Central memory CD8-positive, alpha-beta T cell (primary cell): Measurements from ENCODE around the gene PCDH12.

Experiments used
- ATAC-seq: fragments of 150-1000 bp; cut with Tn5 transposase; replicated peaks from 2 replicates; pipeline ENCODE4 v1.10.0; 2022; ENCODE audit warnings: mild to moderate bottlenecking, moderate FRiP score, moderate number of reproducible peaks; ENCODE audit not compliant: poor library complexity, severe bottlenecking; ENCODE audit errors: extremely low read depth
- DNase-seq, 2 donors: peaks; one replicate each; pipeline ENCODE4 v3.0.0; 2021; ENCODE audit warnings: low spot score in 2 of 2
- H3K27ac Mint-ChIP-seq: one replicate; pipeline ENCODE4 v1.8.0; 2022; ENCODE audit warnings: low read depth, mild to moderate bottlenecking, moderate library complexity, mixed read lengths
- H3K27me3 Mint-ChIP-seq: one replicate; pipeline ENCODE4 v1.8.0; 2022; ENCODE audit warnings: mixed read lengths
- H3K36me3 Mint-ChIP-seq: one replicate; pipeline ENCODE4 v1.8.0; 2022; ENCODE audit warnings: mild to moderate bottlenecking, moderate library complexity, mixed read lengths; ENCODE audit not compliant: insufficient read depth
- H3K4me1 Mint-ChIP-seq: one replicate; pipeline ENCODE4 v1.8.0; 2022; ENCODE audit warnings: mixed read lengths
- H3K4me3 Mint-ChIP-seq: one replicate; pipeline ENCODE4 v1.8.0; 2022; ENCODE audit warnings: mild to moderate bottlenecking, moderate library complexity, mixed read lengths
- H3K9me3 Mint-ChIP-seq: one replicate; pipeline ENCODE4 v1.8.0; 2022; ENCODE audit warnings: mixed read lengths

Gene PCDH12

GRCh38 chr5:141909212-141909611 is 48.8 kb downstream of the PCDH12 start:
- Mint-ChIP-seq H3K27me3 (peaks cover 35% of the 10 kb centered on the region), H3K4me1 (peaks cover 6% of the 10 kb centered on the region), H3K27ac (no peak overlapping the region), H3K9me3 (no peaks in the 10 kb centered on the region), H3K4me3 (no peak overlapping the region), H3K36me3 (no peaks in the 10 kb centered on the region)
- DNase-seq (no peak), ATAC-seq (no peak)

DNA sequence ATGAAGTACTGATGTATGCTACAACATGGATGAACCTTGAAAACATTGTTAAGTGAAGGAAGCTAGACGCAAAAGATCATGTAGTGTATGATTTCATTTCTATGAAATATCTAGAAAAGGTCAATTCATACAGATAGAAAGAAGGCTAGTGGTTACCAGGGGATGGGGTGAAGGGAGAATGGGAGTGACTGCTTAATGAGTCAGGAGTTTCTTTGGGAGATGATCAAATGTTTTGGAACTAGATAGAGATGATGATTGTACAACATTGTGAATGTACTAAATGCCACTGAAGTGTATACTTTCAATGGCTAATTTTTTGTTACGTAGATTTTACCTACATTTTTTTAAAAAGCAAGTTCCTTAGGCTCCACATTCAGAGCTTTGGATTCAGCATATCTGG is 49.2 kb downstream of the PCDH12 start:
- Mint-ChIP-seq H3K4me1 (peaks cover 6% of the 10 kb centered on the region), H3K27ac (no peak overlapping the region), H3K9me3 (no peaks in the 10 kb centered on the region), H3K4me3 (no peak overlapping the region), H3K36me3 (no peaks in the 10 kb centered on the region), H3K27me3 (peaks cover 38% of the 10 kb centered on the region)
- ATAC-seq (no peak), DNase-seq (no peak)

DNA sequence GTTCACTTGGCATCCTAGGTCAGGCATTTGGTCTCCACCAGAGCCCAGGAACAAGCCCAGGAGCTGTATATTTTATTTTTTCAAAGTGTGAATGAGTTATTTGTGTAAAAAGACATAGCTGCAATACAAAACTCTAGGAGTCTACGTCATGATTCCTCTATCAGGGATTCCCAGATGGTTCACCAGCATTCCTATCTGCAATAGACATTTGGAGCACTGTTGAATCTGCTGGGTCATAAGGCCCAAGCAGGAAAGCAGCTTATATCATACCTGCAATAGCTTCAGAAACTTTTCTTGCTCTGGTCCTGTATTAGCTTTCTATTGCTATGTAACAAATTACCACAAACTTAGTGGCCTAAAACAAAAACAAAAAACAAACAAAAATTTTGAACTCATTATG is 51.0 kb downstream of the PCDH12 start:
- ATAC-seq (no peak), DNase-seq (no peak)
- Mint-ChIP-seq H3K4me3 (no peak overlapping the region), H3K4me1 (no peaks in the 10 kb centered on the region), H3K36me3 (no peaks in the 10 kb centered on the region), H3K27me3 (peaks cover 36% of the 10 kb centered on the region), H3K27ac (no peak overlapping the region), H3K9me3 (no peaks in the 10 kb centered on the region)

DNA sequence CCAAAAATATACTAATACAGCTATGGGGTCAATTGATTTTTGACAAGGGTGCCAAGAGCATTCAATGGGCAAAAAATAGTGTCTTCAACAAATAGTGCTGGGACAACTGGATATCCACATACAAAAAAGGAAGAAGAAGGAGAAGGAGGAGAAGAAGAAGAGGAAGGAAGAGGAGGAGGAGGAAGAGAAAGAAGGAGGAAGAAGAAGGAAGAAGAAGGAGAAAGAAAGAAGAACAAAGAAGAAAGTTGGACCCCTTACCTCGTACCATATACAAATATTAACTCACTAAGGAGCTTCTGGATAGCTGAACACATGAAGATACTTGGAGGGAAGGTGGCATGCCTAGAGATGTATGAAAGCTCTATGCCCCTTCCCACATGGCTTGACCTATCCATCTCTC is 51.5 kb downstream of the PCDH12 start:
- H3K36me3 Mint-ChIP-seq: no peaks in the 10 kb centered on the region
- no peaks in the 10 kb centered on the region for H3K9me3 Mint-ChIP-seq
- no peak overlapping the region for H3K27ac Mint-ChIP-seq
- no peak overlapping the region for H3K4me3 Mint-ChIP-seq
- peaks cover 39% of the 10 kb centered on the region for H3K27me3 Mint-ChIP-seq
- no peaks in the 10 kb centered on the region for H3K4me1 Mint-ChIP-seq
- no peak for ATAC-seq
- DNase-seq: no peak

- Mint-ChIP-seq H3K36me3 (no peaks in the 10 kb centered on the region), H3K4me1 (no peaks in the 10 kb centered on the region), H3K4me3 (no peak overlapping the region), H3K9me3 (no peaks in the 10 kb centered on the region), H3K27me3 (peaks cover 45% of the 10 kb centered on the region), H3K27ac (no peak overlapping the region)
- DNase-seq: no peak
- no peak for ATAC-seq
These were observed 53.5 kb downstream of the PCDH12 start for GRCh38 chr5:141904551-141904950.

GRCh38 chr5:141903261-141903660 is 54.7 kb downstream of the PCDH12 start:
- H3K27ac Mint-ChIP-seq: no peak overlapping the region
- H3K4me1 Mint-ChIP-seq: no peaks in the 10 kb centered on the region
- H3K36me3 Mint-ChIP-seq: no peaks in the 10 kb centered on the region
- ATAC-seq: no peak
- DNase-seq: no peak
- H3K27me3 Mint-ChIP-seq: peaks cover 45% of the 10 kb centered on the region
- no peaks in the 10 kb centered on the region for H3K9me3 Mint-ChIP-seq
- no peak overlapping the region for H3K4me3 Mint-ChIP-seq

DNA sequence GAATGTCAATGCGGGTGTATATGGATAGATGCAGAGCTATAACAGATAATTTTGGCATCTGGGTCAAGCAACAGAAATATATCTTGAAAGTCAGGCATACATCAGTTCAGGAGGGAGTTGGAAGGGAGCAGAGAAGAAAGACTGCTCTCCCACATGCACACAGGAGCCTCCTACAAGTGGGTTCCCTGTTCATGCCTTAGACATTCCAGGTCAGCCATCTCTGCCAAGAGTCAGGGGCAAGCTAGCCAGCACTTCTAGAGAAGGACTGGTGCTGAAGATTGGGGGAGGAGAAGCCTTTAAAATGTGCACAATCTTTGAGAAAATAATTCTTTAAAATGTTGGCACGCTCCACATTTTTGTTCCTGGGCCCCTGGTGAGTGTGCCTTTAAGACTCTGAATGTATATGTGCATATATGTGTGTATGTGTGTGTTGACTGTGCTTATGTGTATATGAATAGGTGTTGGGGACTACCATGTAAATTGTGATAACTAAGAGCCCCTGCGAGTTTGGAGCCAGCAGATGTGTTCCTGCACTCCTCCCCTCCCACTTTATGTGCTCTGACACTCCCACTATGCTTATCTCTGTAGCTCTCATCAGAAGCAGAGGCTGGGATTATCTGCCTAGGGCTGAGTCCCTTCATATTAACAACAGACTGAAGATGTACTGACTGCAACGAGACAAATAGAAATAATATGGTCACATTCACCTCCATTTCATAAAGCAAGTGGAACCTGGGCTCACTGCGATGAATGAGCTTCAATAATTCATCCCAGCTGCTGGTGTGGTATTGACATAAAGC is 55.8 kb downstream of the PCDH12 start:
- Mint-ChIP-seq H3K4me1 (no peaks in the 10 kb centered on the region), H3K36me3 (no peaks in the 10 kb centered on the region), H3K9me3 (no peaks in the 10 kb centered on the region), H3K27me3 (peaks cover 47% of the 10 kb centered on the region), H3K4me3 (no peak overlapping the region), H3K27ac (no peak overlapping the region)
- ATAC-seq: no peak
- no peak for DNase-seq

DNA sequence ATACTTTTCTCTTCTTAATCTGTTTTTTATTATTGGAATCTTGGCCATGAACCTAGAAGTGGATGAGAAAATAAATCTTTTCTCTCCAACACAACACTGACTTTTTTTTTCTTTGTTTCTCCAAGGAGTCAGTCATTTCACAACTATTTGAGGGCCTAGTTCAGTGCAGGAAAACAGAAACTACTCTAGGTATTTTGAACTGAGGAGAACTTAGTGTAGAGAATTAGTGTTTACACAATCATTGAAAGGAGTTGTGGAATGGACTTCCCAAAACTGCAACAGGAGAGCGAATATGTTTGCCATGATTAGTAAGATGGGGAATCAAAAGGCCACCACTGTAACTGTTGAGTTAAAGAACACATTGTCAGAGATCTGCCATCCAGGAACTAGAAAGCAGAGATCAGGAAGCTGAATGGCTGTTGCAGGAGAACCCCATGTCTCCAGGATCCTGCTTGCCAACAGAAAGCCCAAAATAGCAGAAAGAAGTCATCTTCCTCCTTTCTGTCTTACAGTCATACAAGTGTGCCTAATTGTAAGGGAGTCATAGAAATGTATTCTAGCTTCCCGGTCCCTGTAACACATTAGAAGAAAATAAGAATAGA is 59.5 kb downstream of the PCDH12 start:
- no peak overlapping the region for H3K4me3 Mint-ChIP-seq
- no peaks in the 10 kb centered on the region for H3K4me1 Mint-ChIP-seq
- H3K27me3 Mint-ChIP-seq: peaks cover 40% of the 10 kb centered on the region
- no peaks in the 10 kb centered on the region for H3K36me3 Mint-ChIP-seq
- DNase-seq: no peak
- ATAC-seq: no peak
- H3K9me3 Mint-ChIP-seq: no peaks in the 10 kb centered on the region
- H3K27ac Mint-ChIP-seq: no peak overlapping the region

- Mint-ChIP-seq H3K9me3 (no peaks in the 10 kb centered on the region), H3K27me3 (peaks cover 30% of the 10 kb centered on the region), H3K36me3 (no peaks in the 10 kb centered on the region), H3K27ac (no peak overlapping the region), H3K4me3 (no peak overlapping the region), H3K4me1 (no peaks in the 10 kb centered on the region)
- DNase-seq (no peak), ATAC-seq (no peak)
These were observed 60.6 kb downstream of the PCDH12 start for GRCh38 chr5:141897425-141897824.
